H1 (cell line): ENCODE measurements around the gene WDR7. TPM values are rescaled to one million over a fixed set of nuclear protein-coding genes. Genes with fewer than 3 reads are reported as not detected.

Experiments
- CTCF ChIA-PET: fragments of 300-600 bp; sonication (Branson Sonifier 250); formaldehyde crosslinking; loops from one replicate; lab custom pipeline; 2021; ENCODE audit not compliant: partially characterized antibody; lab: Charles Lee
- POLR2A ChIA-PET: fragments of 300-600 bp; sonication (Branson Sonifier 250); formaldehyde crosslinking; loops from one replicate; lab custom pipeline; 2021; ENCODE audit warnings: inconsistent platforms; ENCODE audit not compliant: partially characterized antibody; lab: Charles Lee
- DNase-seq, 2 experiments: peaks; one replicate each; pipeline versions ENCODE4 v3.0.0 to v3.0.0-alpha.2; 2010 to 2022; ENCODE audit warnings: low spot score in 2 of 2, low read depth in 1 of 2, mixed read lengths in 1 of 2
- FAIRE-seq: peaks from 2 replicates; lab custom pipeline; 2011; peaks lifted over from hg19 to GRCh38; lab: Jason Lieb, UNC
- H2AFZ ChIP-seq: 2 replicates; pipeline ENCODE4 v1.8.1; 2012; ENCODE audit warnings: low read length, inconsistent platforms
- H2AK5ac ChIP-seq: 2 replicates; pipeline ENCODE4 v1.6.1; 2013; ENCODE audit warnings: low read depth, low read length
- H2BK120ac ChIP-seq: replicated peaks from 2 replicates; pipeline ENCODE3; 2013; ENCODE audit warnings: low read depth, low read length, inconsistent platforms
- H2BK12ac ChIP-seq: 2 replicates; pipeline ENCODE4 v1.6.1; 2013; ENCODE audit warnings: low read depth, low read length
- H2BK15ac ChIP-seq: 2 replicates; pipeline ENCODE4 v1.6.1; 2013; ENCODE audit warnings: low read length
- H2BK20ac ChIP-seq: 2 replicates; pipeline ENCODE4 v1.6.1; 2013; ENCODE audit warnings: low read length
- H2BK5ac ChIP-seq: 2 replicates; pipeline ENCODE4 v1.6.1; 2013; ENCODE audit warnings: low read depth, low read length
- H3K14ac ChIP-seq: 2 replicates; pipeline ENCODE4 v1.6.1; 2013; ENCODE audit warnings: inconsistent platforms; ENCODE audit not compliant: insufficient read length
- H3K18ac ChIP-seq: 2 replicates; pipeline ENCODE4 v1.6.1; 2013; ENCODE audit warnings: low read length; ENCODE audit errors: extremely low read depth
- H3K23ac ChIP-seq: 2 replicates; pipeline ENCODE4 v1.6.1; 2013; ENCODE audit warnings: inconsistent platforms; ENCODE audit not compliant: insufficient read length
- H3K23me2 ChIP-seq: 2 replicates; pipeline ENCODE4 v1.6.1; 2013; ENCODE audit warnings: low read depth, low read length
- H3K27ac ChIP-seq: 2 replicates; pipeline ENCODE4 v1.6.1; 2011; ENCODE audit warnings: low read depth, low read length, inconsistent platforms
- H3K27me3 ChIP-seq, 4 experiments: replicated peaks in 1 of 4; 1 replicate in 1 of 4; 2 replicates in 3 of 4; pipeline versions ENCODE4 v1.6.1 to v1.8.1; 2011 to 2013; ENCODE audit warnings: low read length in 3 of 4, mild to moderate bottlenecking in 3 of 4, inconsistent platforms in 2 of 4, mixed read lengths in 2 of 4, moderate library complexity in 1 of 4; ENCODE audit not compliant: control insufficient read depth in 3 of 4, insufficient read depth in 3 of 4; ENCODE audit errors: extremely low read depth in 1 of 4
- H3K36me3 ChIP-seq, 4 experiments: 2 replicates each; pipeline versions ENCODE4 v1.6.1 to v1.8.1; 2011 to 2013; ENCODE audit warnings: mild to moderate bottlenecking in 4 of 4, low read length in 3 of 4, moderate library complexity in 2 of 4, control low read depth in 1 of 4, inconsistent platforms in 1 of 4; ENCODE audit not compliant: insufficient read depth in 4 of 4, control insufficient read depth in 2 of 4
- H3K4ac ChIP-seq: replicated peaks from 2 replicates; pipeline ENCODE3; 2013; ENCODE audit warnings: low read length, low read depth, mixed read lengths, inconsistent platforms; ENCODE audit not compliant: insufficient read length
- H3K4me1 ChIP-seq, 4 experiments: replicated peaks in 1 of 4; 1 replicate in 1 of 4; 2 replicates in 3 of 4; pipeline versions ENCODE4 v1.6.1 to v1.8.1; 2011 to 2013; ENCODE audit warnings: low read length in 3 of 4, inconsistent platforms in 2 of 4, mixed read lengths in 1 of 4; ENCODE audit not compliant: insufficient read depth in 4 of 4, control insufficient read depth in 3 of 4
- H3K4me2 ChIP-seq, 2 experiments: 2 replicates each; pipeline versions ENCODE4 v1.6.1 to v1.8.1; 2011 to 2013; ENCODE audit warnings: low read depth in 2 of 2, low read length in 2 of 2, control low read depth in 1 of 2, inconsistent platforms in 1 of 2, mild to moderate bottlenecking in 1 of 2; ENCODE audit not compliant: insufficient read depth in 1 of 2
- H3K4me3 ChIP-seq, 4 experiments: fragments of 200-600, 300-600 bp in 1 of 4; sonication (generic), shearing (Covaris generic), sonication (Bioruptor Twin) in 1 of 4; 2 replicates each; pipeline versions ENCODE4 v1.5.1 to v1.8.1; 2011 to 2016; ENCODE audit warnings: low read length in 4 of 4, low read depth in 3 of 4, control low read depth in 2 of 4, inconsistent platforms in 2 of 4, mild to moderate bottlenecking in 2 of 4, mixed read lengths in 1 of 4, moderate library complexity in 1 of 4; ENCODE audit not compliant: insufficient read depth in 2 of 4; ENCODE audit errors: extremely low read depth in 1 of 4
- H3K56ac ChIP-seq: replicated peaks from 2 replicates; pipeline ENCODE3; 2013; ENCODE audit warnings: low read depth, mild to moderate bottlenecking, mixed read lengths, low read length, inconsistent platforms; ENCODE audit not compliant: insufficient read length
- H3K79me1 ChIP-seq: 2 replicates; pipeline ENCODE4 v1.6.1; 2013; ENCODE audit warnings: low read depth, low read length, control low read depth
- H3K79me2 ChIP-seq, 2 experiments: 2 replicates each; pipeline versions ENCODE4 v1.6.1 to v1.8.1; 2012 to 2013; ENCODE audit warnings: low read length in 2 of 2, mild to moderate bottlenecking in 2 of 2, inconsistent platforms in 1 of 2; ENCODE audit not compliant: insufficient read depth in 2 of 2, control insufficient read depth in 1 of 2
- H3K9ac ChIP-seq, 4 experiments: replicated peaks in 1 of 4; 1 replicate in 1 of 4; 2 replicates in 3 of 4; pipeline versions ENCODE4 v1.6.1 to v1.8.1; 2011 to 2013; ENCODE audit warnings: low read depth in 3 of 4, low read length in 3 of 4, control low read depth in 2 of 4, mild to moderate bottlenecking in 2 of 4, moderate library complexity in 2 of 4, inconsistent platforms in 1 of 4; ENCODE audit errors: extremely low read depth in 1 of 4
- H3K9me3 ChIP-seq, 2 experiments: 2 replicates each; pipeline versions ENCODE4 v1.6.1 to v1.8.1; 2012 to 2013; ENCODE audit warnings: mild to moderate bottlenecking in 2 of 2, moderate library complexity in 2 of 2, control low read depth in 1 of 2, inconsistent platforms in 1 of 2, low read depth in 1 of 2, low read length in 1 of 2, mixed read lengths in 1 of 2; ENCODE audit not compliant: insufficient read depth in 2 of 2
- H4K20me1 ChIP-seq, 2 experiments: replicated peaks in 1 of 2; 2 replicates each; pipeline versions ENCODE3 to v1.8.1; 2011 to 2013; ENCODE audit warnings: inconsistent platforms in 2 of 2, low read length in 2 of 2, mild to moderate bottlenecking in 1 of 2; ENCODE audit not compliant: insufficient read depth in 2 of 2, control insufficient read depth in 1 of 2
- H4K5ac ChIP-seq: 2 replicates; pipeline ENCODE4 v1.6.1; 2013; ENCODE audit warnings: low read length, low read depth, mixed read lengths, inconsistent platforms; ENCODE audit not compliant: insufficient read length
- H4K8ac ChIP-seq: 2 replicates; pipeline ENCODE4 v1.8.0; 2013; ENCODE audit warnings: mild to moderate bottlenecking, moderate library complexity, low read length, inconsistent platforms; ENCODE audit not compliant: insufficient read depth; ENCODE audit errors: extremely low read depth
- H4K91ac ChIP-seq: replicated peaks from 2 replicates; pipeline ENCODE3; 2013; ENCODE audit warnings: low read length, mixed read lengths, inconsistent platforms; ENCODE audit not compliant: insufficient read length
- BCL11A ChIP-seq, 2 experiments: IDR thresholded peaks; one replicate each; pipeline ENCODE4 v1.6.1; 2011; ENCODE audit warnings: low read depth in 2 of 2, low read length in 2 of 2, mild to moderate bottlenecking in 2 of 2
- BRCA1 ChIP-seq: IDR thresholded peaks from 2 replicates; pipeline ENCODE4 v1.6.1; 2012; ENCODE audit warnings: low read depth, low read length, improper control_type of control experiment
- EZH2 ChIP-seq: fragments of 200-600 bp; sonication (generic); IDR thresholded peaks from 2 replicates; pipeline ENCODE4 v1.7.1; 2012; ENCODE audit warnings: low read depth, mild to moderate bottlenecking, moderate library complexity, low read length, inconsistent platforms; ENCODE audit not compliant: severe bottlenecking
- KDM1A ChIP-seq: fragments of 200-600, 300-600 bp; sonication (generic); IDR thresholded peaks from 2 replicates; pipeline ENCODE4 v1.7.1; 2016; ENCODE audit warnings: mild to moderate bottlenecking, low read length, borderline replicate concordance
- NANOG ChIP-seq: IDR thresholded peaks from 2 replicates; pipeline ENCODE4 v1.6.1; 2011; ENCODE audit warnings: low read length, low read depth, mild to moderate bottlenecking, inconsistent platforms; ENCODE audit not compliant: insufficient read depth, poor library complexity, severe bottlenecking
- SP2 ChIP-seq: IDR thresholded peaks from 2 replicates; pipeline ENCODE4 v1.6.1; 2012; ENCODE audit warnings: mild to moderate bottlenecking, low read length, inconsistent platforms
- SRF ChIP-seq: IDR thresholded peaks from 2 replicates; pipeline ENCODE4 v1.6.1; 2011; ENCODE audit warnings: mild to moderate bottlenecking, low read depth, low read length, moderate library complexity
- WGBS, 2 experiments: shearing (Covaris generic) in 1 of 2; methylation state at CpG; one replicate each; pipeline versions ENCODE4 v1.1.6 to v1.1.7; 2013 to 2015; ENCODE audit warnings: low lambda C conversion rate in 2 of 2, mixed read lengths in 2 of 2, inconsistent platforms in 1 of 2, low coverage in 1 of 2, missing lambda C conversion rate in 1 of 2; ENCODE audit not compliant: insufficient replicate concordance in 2 of 2, insufficient coverage in 1 of 2, insufficient read length in 1 of 2; ENCODE audit errors: extremely low coverage in 1 of 2, missing lambda C conversion rate in 1 of 2; 5-methylcytosine and 5-hydroxymethylcytosine counted together
- polyA plus RNA-seq, 7 experiments: library from polyadenylated mRNA; depleted of rRNA in 3 of 7; stranded (reverse) in 5 of 7; unstranded in 2 of 7; fragments of >200 nt in 5 of 7; fragments of 200-250 nt in 2 of 7; gene quantifications; 1 replicate in 5 of 7; 2 replicates in 1 of 7; 4 replicates in 1 of 7; pipeline versions ENCODE4 v1.2.1 to v1.2.3, GENCODE V29; 2011 to 2013; ENCODE audit warnings: missing spikeins in 2 of 7, mixed read lengths in 2 of 7
- total RNA-seq: library from RNA; stranded (reverse); fragmentation: NEBNext Ultra II Directional; extraction: Animal tissue kit (Norgen Biotek cat#: 25700); gene quantifications from 2 replicates; pipeline ENCODE4 v1.2.1, GENCODE V29; 2021
- TF ChIP-seq, protein P1 (sequence below), 3 experiments: IDR thresholded peaks; 1 replicate in 2 of 3; 2 replicates in 1 of 3; pipeline versions ENCODE4 v1.5.1 to v1.6.1; 2011; ENCODE audit warnings: low read length in 3 of 3, mild to moderate bottlenecking in 3 of 3, inconsistent platforms in 2 of 3, low read depth in 1 of 3, moderate library complexity in 1 of 3; ENCODE audit not compliant: insufficient read depth in 1 of 3; ENCODE audit errors: control extremely low read depth in 1 of 3

The WDR7 gene
- total and polyA plus RNA-seq, 2 of the 8 experiments (the other 6 are each of a cell fraction or from before 2014, with no cell fraction given), result 5.5 to 15.2 TPM

DNA sequence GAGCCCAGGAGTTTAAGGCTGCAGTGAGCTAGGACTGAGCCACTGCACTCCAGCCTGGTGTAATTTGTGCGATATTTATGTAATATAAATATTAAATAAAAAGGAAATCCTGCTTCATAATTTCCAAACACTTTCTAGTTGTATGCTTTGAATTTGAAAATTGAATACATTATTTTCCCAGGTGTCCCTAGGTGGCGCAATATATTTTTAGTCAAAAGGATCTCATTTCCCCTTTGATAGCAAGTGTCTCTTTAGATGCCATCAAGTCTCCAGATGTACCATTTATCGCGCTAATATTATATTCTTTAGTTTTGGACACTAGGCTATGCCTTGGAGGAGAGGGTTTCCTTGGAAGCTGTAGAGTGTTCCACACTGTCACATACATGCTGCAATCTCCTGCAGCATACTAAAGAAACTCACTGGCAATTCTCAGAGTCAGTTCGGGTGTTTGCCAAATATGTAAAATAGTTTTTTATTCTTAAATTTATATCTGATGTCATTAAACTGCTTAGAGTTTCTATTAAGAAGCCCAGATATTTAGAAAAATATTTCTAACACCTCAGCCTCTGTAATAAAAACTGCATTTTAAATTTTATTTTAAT is 5.6 kb upstream of the WDR7 start:
- no peak overlapping the region for H3K14ac ChIP-seq
- no peak overlapping the region for H3K4me2 ChIP-seq
- H4K20me1 ChIP-seq, result no peaks in the 10 kb centered on the region
- FAIRE-seq (no peak), DNase-seq (no peak)
- POLR2A ChIA-PET, result no interaction called here
- H3K4ac ChIP-seq, result no peak overlapping the region
- H3K18ac ChIP-seq, result no peak overlapping the region
- no peak overlapping the region for H3K56ac ChIP-seq
- no peaks in the 10 kb centered on the region for H3K23me2 ChIP-seq
- no peak overlapping the region for H2AFZ ChIP-seq
- H3K9me3 ChIP-seq, result no peaks in the 10 kb centered on the region
- no peak overlapping the region for H2BK5ac ChIP-seq
- no peaks in the 10 kb centered on the region for H3K79me2 ChIP-seq
- no peaks in the 10 kb centered on the region for H3K4me1 ChIP-seq
- no peak overlapping the region for H2BK12ac ChIP-seq
- H3K27ac ChIP-seq, result no peak overlapping the region
- no peak overlapping the region for H2AK5ac ChIP-seq
- WGBS, 2 experiments, result 70% methylated on average over 5 of the region's 5 CpGs; no CpG with 5 or more reads in 1 of the 2 experiments
- no peak overlapping the region for H3K4me3 ChIP-seq
- H2BK20ac ChIP-seq, result no peak overlapping the region
- H3K36me3 ChIP-seq, result no peaks in the 10 kb centered on the region
- H3K79me1 ChIP-seq, result no peaks in the 10 kb centered on the region
- no peak overlapping the region for H4K91ac ChIP-seq
- no peak overlapping the region for H4K5ac ChIP-seq
- no peak overlapping the region for H3K23ac ChIP-seq
- H2BK120ac ChIP-seq, result no peak overlapping the region
- H2BK15ac ChIP-seq, result no peak overlapping the region
- CTCF ChIA-PET, result interaction anchor here (1.0 kb wide), 2 partner anchors 37 to 55 kb away, joined by 3 to 5 read pairs; no protein-coding TSS in a partner anchor
- TF ChIP-seq SRF, result no peak
- TF ChIP-seq BRCA1, result no peak
- TF ChIP-seq SP2, result no peak
- TF ChIP-seq, protein P1, sequence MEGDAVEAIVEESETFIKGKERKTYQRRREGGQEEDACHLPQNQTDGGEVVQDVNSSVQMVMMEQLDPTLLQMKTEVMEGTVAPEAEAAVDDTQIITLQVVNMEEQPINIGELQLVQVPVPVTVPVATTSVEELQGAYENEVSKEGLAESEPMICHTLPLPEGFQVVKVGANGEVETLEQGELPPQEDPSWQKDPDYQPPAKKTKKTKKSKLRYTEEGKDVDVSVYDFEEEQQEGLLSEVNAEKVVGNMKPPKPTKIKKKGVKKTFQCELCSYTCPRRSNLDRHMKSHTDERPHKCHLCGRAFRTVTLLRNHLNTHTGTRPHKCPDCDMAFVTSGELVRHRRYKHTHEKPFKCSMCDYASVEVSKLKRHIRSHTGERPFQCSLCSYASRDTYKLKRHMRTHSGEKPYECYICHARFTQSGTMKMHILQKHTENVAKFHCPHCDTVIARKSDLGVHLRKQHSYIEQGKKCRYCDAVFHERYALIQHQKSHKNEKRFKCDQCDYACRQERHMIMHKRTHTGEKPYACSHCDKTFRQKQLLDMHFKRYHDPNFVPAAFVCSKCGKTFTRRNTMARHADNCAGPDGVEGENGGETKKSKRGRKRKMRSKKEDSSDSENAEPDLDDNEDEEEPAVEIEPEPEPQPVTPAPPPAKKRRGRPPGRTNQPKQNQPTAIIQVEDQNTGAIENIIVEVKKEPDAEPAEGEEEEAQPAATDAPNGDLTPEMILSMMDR (IDR thresholded peaks at IDR 0.05; ENCODE audit: control extremely low read depth in 1 of 3, insufficient read depth in 1 of 3, low read depth in 1 of 3, low read length in 3 of 3), result peak in 2 of 3 experiments; percentile 6 to 42; a peak in 2 of 4 replicates
- no peak for TF ChIP-seq EZH2
- TF ChIP-seq KDM1A, result no peak
- TF ChIP-seq NANOG, result no peak
- no peak for TF ChIP-seq BCL11A (IDR thresholded peaks at IDR 0.05; ENCODE audit: low read depth in 2 of 2, low read length in 2 of 2)
- TF ChIP-seq, all 59 proteins: peak for 1
- no peak overlapping the region for H4K8ac ChIP-seq
- no peak overlapping the region for H3K9ac ChIP-seq
- H3K27me3 ChIP-seq, result 0 out of 7 replicates have a peak, but pooled peaks cover 0 to 2% (median 0%) of the 10 kb centered on the region in 4 experiments
